ENCODE measurements around the gene NLRP5.

DNA sequence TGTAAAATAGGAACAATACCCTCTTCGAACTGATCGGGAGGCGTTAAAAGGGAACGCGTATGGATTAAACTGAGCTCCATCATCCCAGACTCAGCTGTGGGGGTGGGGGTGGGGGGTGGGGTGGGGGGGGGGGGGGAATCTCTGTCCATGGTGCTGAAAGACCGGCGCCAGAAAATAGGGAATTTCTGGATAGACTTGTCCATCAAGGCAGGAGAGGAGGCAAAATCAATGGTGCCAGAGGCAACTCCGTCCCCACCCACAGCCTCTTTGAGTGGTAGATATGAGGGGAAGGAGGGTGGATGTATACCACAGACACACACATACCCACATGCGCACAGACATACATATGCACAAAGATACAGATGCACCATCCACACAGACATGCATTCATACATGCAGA lies 97.1 kb downstream of the NLRP5 start:
- TF ChIP-seq, protein P1, sequence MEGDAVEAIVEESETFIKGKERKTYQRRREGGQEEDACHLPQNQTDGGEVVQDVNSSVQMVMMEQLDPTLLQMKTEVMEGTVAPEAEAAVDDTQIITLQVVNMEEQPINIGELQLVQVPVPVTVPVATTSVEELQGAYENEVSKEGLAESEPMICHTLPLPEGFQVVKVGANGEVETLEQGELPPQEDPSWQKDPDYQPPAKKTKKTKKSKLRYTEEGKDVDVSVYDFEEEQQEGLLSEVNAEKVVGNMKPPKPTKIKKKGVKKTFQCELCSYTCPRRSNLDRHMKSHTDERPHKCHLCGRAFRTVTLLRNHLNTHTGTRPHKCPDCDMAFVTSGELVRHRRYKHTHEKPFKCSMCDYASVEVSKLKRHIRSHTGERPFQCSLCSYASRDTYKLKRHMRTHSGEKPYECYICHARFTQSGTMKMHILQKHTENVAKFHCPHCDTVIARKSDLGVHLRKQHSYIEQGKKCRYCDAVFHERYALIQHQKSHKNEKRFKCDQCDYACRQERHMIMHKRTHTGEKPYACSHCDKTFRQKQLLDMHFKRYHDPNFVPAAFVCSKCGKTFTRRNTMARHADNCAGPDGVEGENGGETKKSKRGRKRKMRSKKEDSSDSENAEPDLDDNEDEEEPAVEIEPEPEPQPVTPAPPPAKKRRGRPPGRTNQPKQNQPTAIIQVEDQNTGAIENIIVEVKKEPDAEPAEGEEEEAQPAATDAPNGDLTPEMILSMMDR (IDR thresholded peaks at IDR 0.05; ENCODE audit: low read depth, low read length, poor library complexity, severe bottlenecking) = no peak
- TF ChIP-seq EZH2phosphoT487 (IDR thresholded peaks at IDR 0.05; ENCODE audit: borderline replicate concordance, low read length) = no peak

Data from DOHH2 (cell line).